Measurements from ENCODE around the gene DGLUCY.
"Not testable (repeated sequence)": the region's sequence is repeated elsewhere in the genome, so short reads cannot be mapped to it uniquely, and the experiment has no call there.

The DGLUCY gene

GRCh38 chr14:91186515-91187066 is 72.7 kb downstream of the DGLUCY start:
- DNase-seq = no peak
- intact Hi-C loops (cut with DNase I) = no loop called here

GRCh38 chr14:91187271-91187670 is 73.4 kb downstream of the DGLUCY start:
- no peak for DNase-seq
- intact Hi-C loops (cut with DNase I) = no loop called here

- intact Hi-C loops (cut with DNase I) = no loop called here
- no peak for DNase-seq
Observed at GRCh38 chr14:91190853-91191252, 77.0 kb downstream of the DGLUCY start.

GRCh38 chr14:91193069-91193468 is 79.2 kb downstream of the DGLUCY start:
- intact Hi-C loops (cut with DNase I) = no loop called here
- no peak for DNase-seq

GRCh38 chr14:91195881-91196280 is 82.0 kb downstream of the DGLUCY start:
- no peak for DNase-seq
- intact Hi-C loops (cut with DNase I) = no loop called here

- intact Hi-C loops (cut with DNase I) = no loop called here
- no peak for DNase-seq
Observed at GRCh38 chr14:91197631-91198030, 83.8 kb downstream of the DGLUCY start.

GRCh38 chr14:91200802-91201201 is 86.9 kb downstream of the DGLUCY start:
- DNase-seq; intact Hi-C loops (cut with DNase I): not testable (repeated sequence)

GRCh38 chr14:91202234-91202974 is 88.5 kb downstream of the DGLUCY start:
- DNase-seq = no peak
- intact Hi-C loops (cut with DNase I) = no loop called here

- intact Hi-C loops (cut with DNase I) = no loop called here
- DNase-seq = no peak
Observed at GRCh38 chr14:91204657-91205056, 90.8 kb downstream of the DGLUCY start.

- intact Hi-C loops (cut with DNase I) = no loop called here
- no peak for DNase-seq
Observed at GRCh38 chr14:91205459-91205858, 91.6 kb downstream of the DGLUCY start.

- intact Hi-C loops (cut with DNase I) = no loop called here
- no peak for DNase-seq
Observed at GRCh38 chr14:91207008-91207407, 93.1 kb downstream of the DGLUCY start.

GRCh38 chr14:91211017-91211416 is 97.1 kb downstream of the DGLUCY start:
- intact Hi-C loops (cut with DNase I) = no loop called here
- DNase-seq = no peak

GRCh38 chr14:91214306-91214705 is 100.4 kb downstream of the DGLUCY start:
- intact Hi-C loops (cut with DNase I) = no loop called here
- DNase-seq = no peak

GRCh38 chr14:91215381-91215780 is 101.5 kb downstream of the DGLUCY start:
- intact Hi-C loops (cut with DNase I) = no loop called here
- DNase-seq = no peak

GRCh38 chr14:91216731-91217226 is 102.9 kb downstream of the DGLUCY start:
- intact Hi-C loops (cut with DNase I) = no loop called here
- DNase-seq = no peak

GRCh38 chr14:91218014-91218413 is 104.1 kb downstream of the DGLUCY start:
- DNase-seq = no peak
- intact Hi-C loops (cut with DNase I) = no loop called here

- no peak for DNase-seq
- intact Hi-C loops (cut with DNase I) = no loop called here
Observed at GRCh38 chr14:91219517-91220389, 105.9 kb downstream of the DGLUCY start.

- peak in 5 of 42 donors; percentile 18 to 50 (median 30) for DNase-seq
- intact Hi-C loops (cut with DNase I) = no loop called here
Observed at GRCh38 chr14:91220581-91221000, 106.7 kb downstream of the DGLUCY start.

- intact Hi-C loops (cut with DNase I) = no loop called here
- no peak for DNase-seq
Observed at GRCh38 chr14:91221270-91221669, 107.4 kb downstream of the DGLUCY start.

Data from head of caudate nucleus (tissue), 42 donors.